ENCODE measurements around the gene ZNF580. TPM values are rescaled to one million over a fixed set of nuclear protein-coding genes. Genes with fewer than 3 reads are reported as not detected.

ZNF580 gene
- total and polyA plus RNA-seq, 8 donors: 12.7 to 40.5 (median 18.7) TPM

DNA sequence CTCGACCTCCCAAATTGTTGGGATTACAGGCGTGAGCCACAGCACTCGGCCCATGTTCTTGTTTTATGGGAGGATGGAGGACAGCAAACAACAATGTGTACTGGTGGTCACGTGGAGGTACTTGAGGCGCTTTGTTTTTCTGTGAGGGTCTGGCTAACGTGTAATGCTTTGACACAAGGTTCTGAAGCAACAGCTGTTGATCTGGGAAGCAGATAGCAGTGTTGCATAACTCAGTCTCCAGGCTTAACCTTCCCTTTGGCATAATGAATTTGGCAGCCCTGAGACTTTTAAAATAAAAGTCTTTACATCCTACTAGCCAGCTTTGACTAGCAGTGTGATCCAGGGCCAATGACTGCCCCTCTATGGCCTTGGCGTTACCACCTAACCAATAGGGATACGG lies 6.9 kb upstream of the ZNF580 start:
- no peaks in the 10 kb centered on the region for H3K27me3 ChIP-seq
- 78 to 79% methylated on average over 8 of the region's 8 CpGs for WGBS, 2 donors
- TF ChIP-seq, protein P1, sequence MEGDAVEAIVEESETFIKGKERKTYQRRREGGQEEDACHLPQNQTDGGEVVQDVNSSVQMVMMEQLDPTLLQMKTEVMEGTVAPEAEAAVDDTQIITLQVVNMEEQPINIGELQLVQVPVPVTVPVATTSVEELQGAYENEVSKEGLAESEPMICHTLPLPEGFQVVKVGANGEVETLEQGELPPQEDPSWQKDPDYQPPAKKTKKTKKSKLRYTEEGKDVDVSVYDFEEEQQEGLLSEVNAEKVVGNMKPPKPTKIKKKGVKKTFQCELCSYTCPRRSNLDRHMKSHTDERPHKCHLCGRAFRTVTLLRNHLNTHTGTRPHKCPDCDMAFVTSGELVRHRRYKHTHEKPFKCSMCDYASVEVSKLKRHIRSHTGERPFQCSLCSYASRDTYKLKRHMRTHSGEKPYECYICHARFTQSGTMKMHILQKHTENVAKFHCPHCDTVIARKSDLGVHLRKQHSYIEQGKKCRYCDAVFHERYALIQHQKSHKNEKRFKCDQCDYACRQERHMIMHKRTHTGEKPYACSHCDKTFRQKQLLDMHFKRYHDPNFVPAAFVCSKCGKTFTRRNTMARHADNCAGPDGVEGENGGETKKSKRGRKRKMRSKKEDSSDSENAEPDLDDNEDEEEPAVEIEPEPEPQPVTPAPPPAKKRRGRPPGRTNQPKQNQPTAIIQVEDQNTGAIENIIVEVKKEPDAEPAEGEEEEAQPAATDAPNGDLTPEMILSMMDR (IDR thresholded peaks at IDR 0.05): no peak
- H3K36me3 ChIP-seq: no peaks in the 10 kb centered on the region
- H3K4me3 ChIP-seq: no peak overlapping the region
- H3K27ac ChIP-seq: peak overlapping the region in 1 of 4 donors; percentile 84
- peak in 2 of 6 donors; percentile 27 to 29 for DNase-seq
- no peak for ATAC-seq
- H3K9me3 ChIP-seq: no peaks in the 10 kb centered on the region
- intact Hi-C loops (cut with DNase I): loop anchor here in 2 of 3 donors (5.0 kb wide), 1 partner anchor 117 kb away; no protein-coding TSS in a partner anchor
- no peak for FAIRE-seq
- peaks cover 0 to 15% (median 8%) of the 10 kb centered on the region in 3 donors for H3K4me1 ChIP-seq

DNA sequence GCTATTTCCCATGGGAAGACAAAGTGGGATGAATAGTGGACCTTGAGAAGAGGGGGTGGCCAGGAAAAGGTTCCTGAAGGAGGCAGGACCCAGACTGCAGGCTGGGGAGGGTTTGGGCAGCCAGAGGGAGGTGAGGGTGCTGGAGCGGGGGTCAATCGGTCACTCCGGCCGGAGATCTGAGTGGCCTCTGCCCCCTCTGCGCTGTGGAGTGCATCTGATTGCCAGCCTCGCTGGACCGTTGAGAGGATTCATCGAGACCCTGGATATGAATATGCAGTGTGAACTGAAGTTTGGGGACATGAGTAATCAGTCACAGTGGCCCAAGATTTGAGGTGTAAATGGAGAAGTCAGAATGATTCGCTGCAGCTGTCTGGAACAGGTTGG lies 5.5 kb upstream of the ZNF580 start:
- peak overlapping the region; percentile 84 to 94 (median 92) for H3K27ac ChIP-seq
- H3K4me1 ChIP-seq: peaks cover 8 to 20% (median 11%) of the 10 kb centered on the region in 3 donors
- intact Hi-C loops (cut with DNase I): no loop called here
- peak overlapping the region; percentile 66 to 99 (median 95) for H3K4me3 ChIP-seq
- H3K36me3 ChIP-seq: no peaks in the 10 kb centered on the region
- no peak for ATAC-seq
- no peaks in the 10 kb centered on the region for H3K9me3 ChIP-seq
- TF ChIP-seq, protein P1 (IDR thresholded peaks at IDR 0.05): no peak
- FAIRE-seq: no peak
- 2 to 3% methylated on average over 9 of the region's 9 CpGs for WGBS, 2 donors
- DNase-seq: peak in 2 of 6 donors; percentile 18 to 60
- no peaks in the 10 kb centered on the region for H3K27me3 ChIP-seq

DNA sequence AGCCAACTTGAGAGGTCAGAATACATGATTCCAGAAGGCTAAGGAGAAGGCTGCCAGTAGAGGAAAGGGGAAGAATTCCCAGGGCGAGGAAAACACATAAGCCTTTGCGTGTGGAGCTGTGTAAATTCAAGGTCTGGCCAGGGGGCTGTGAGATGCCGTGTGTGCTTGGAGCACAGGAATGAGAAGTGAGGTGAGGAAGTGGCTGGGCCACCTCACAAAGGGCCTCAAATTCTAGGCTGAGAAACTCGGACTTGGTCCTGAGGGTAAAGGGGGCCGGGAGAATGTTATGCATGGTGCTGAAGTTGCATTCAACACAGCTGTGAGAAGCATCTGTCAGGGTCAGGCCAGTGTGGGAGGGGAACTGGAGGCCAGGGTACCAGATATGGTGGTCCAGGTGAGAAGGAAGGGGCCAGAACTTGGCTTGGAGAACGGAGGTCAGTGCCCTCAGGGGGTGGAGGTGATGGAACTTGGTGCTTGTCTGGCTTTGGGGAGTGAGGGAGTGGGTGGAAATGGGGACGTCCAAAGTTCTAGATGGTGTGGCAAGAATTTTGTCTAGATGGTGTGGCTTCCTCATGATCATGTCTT lies 4.9 kb upstream of the ZNF580 start:
- peak overlapping the region in 3 of 4 donors; percentile 84 to 94 (median 92) for H3K27ac ChIP-seq
- H3K9me3 ChIP-seq: no peaks in the 10 kb centered on the region
- DNase-seq: peak in 2 of 6 donors; percentile 23 to 30
- no peaks in the 10 kb centered on the region for H3K36me3 ChIP-seq
- H3K27me3 ChIP-seq: no peaks in the 10 kb centered on the region
- FAIRE-seq: no peak
- H3K4me3 ChIP-seq: peak overlapping the region; percentile 66 to 99 (median 95)
- TF ChIP-seq, protein P1 (IDR thresholded peaks at IDR 0.05): no peak
- intact Hi-C loops (cut with DNase I): no loop called here
- WGBS, 2 donors: 35 to 45% methylated on average over 7 of the region's 7 CpGs
- ATAC-seq: no peak
- peaks cover 8 to 22% (median 13%) of the 10 kb centered on the region in 3 donors for H3K4me1 ChIP-seq

DNA sequence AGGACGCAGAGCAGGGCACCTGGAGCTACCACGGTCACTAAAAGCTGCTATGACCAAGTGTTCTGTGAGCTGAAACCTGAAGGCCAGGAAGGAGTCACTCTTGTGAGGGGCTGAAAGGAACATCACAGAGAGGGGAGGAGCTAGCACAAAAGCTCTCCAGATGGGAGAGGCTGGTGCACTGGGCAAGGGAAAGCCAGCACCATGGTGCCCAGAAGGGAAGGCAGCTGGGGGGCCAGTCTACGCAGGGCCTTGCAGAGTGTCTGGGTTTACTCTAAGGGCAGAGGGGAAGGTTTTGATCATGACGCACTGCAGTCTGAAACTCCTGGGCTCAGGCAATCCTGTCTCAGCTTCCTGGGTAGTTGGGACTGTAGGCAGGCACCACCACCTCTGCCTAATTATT lies 4.1 kb upstream of the ZNF580 start:
- H3K4me3 ChIP-seq: no peak overlapping the region
- no peaks in the 10 kb centered on the region for H3K9me3 ChIP-seq
- DNase-seq: peak in 2 of 6 donors; percentile 28 to 37
- H3K4me1 ChIP-seq: peaks cover 8 to 22% (median 13%) of the 10 kb centered on the region in 3 donors
- no peaks in the 10 kb centered on the region for H3K27me3 ChIP-seq
- no peak for ATAC-seq
- TF ChIP-seq, protein P1 (IDR thresholded peaks at IDR 0.05): no peak
- no peak for FAIRE-seq
- no peaks in the 10 kb centered on the region for H3K36me3 ChIP-seq
- no peak overlapping the region for H3K27ac ChIP-seq
- WGBS, 2 donors: 77 to 84% methylated on average over 4 of the region's 4 CpGs
- intact Hi-C loops (cut with DNase I): no loop called here

DNA sequence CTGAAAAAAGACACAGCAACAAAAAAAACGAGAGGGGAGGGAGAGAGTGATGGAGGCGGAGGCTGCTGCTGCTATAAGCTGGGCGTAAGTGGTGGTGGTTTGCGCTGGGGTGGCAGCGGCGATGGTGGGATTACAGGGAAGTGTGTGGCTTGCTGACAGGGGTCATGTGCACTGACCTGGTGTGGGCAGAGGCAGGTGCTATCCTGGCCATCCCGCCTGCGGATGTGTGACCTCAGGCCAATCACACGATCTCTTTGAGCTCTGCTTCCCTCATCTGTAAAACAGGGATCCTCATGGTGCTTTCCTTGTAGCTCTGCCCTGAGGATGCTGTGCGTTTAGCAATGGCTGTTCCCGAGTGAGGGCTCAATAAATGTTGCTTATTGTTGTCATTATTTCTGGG lies 3.3 kb upstream of the ZNF580 start:
- 67 to 75% methylated on average over 11 of the region's 11 CpGs for WGBS, 2 donors
- Histone ChIP-seq H3K9me3 (no peaks in the 10 kb centered on the region), H3K27ac (no peak overlapping the region), H3K4me1 (peaks cover 8 to 22% (median 13%) of the 10 kb centered on the region in 3 donors), H3K36me3 (no peaks in the 10 kb centered on the region), H3K27me3 (no peaks in the 10 kb centered on the region), H3K4me3 (no peak overlapping the region)
- DNase-seq: peak in 2 of 6 donors; percentile 37 to 49
- intact Hi-C loops (cut with DNase I): no loop called here
- FAIRE-seq: no peak
- TF ChIP-seq, protein P1 (IDR thresholded peaks at IDR 0.05): no peak
- ATAC-seq: no peak
